ENCODE measurements around the gene PPP1R2. TPM values are rescaled to one million over a fixed set of nuclear protein-coding genes. Genes with fewer than 3 reads are reported as not detected.

The PPP1R2 gene
- total RNA-seq, 1 experiment from 2014 or later: 46.1 TPM

- intact Hi-C loops (cut with micrococcal nuclease): no loop called here
- ChIA-PET POLR2A (no interaction called here), RAD21 (ENCODE audit: low non-redundant PET in 1 of 2, low total read pairs in 2 of 2, uncharacterized antibody in 2 of 2, unreplicated experiment in 2 of 2) (no interaction called here), CTCF (no interaction called here)
- H3K4me1 ChIP-seq (ENCODE audit: control insufficient read depth in 1 of 2, insufficient read depth in 2 of 2, low read length in 2 of 2): peaks cover 4 to 18% of the 10 kb centered on the region in 2 experiments; a peak in 3 of 4 replicates
- H2AFZ ChIP-seq (ENCODE audit: low read depth, low read length, poor library complexity, severe bottlenecking): no peak overlapping the region
- H3K9me2 ChIP-seq (ENCODE audit: insufficient read depth): no peaks in the 10 kb centered on the region
- no peak overlapping the region for H3K27ac ChIP-seq (ENCODE audit: low read depth, low read length)
- DNase-seq (ENCODE audit: low read depth, low spot score) (no peak), ATAC-seq (no peak)
- H3K36me3 ChIP-seq (ENCODE audit: control insufficient read depth in 1 of 2, insufficient read depth in 2 of 2, low read length in 2 of 2): no peaks in the 10 kb centered on the region
- H4K20me1 ChIP-seq (ENCODE audit: insufficient read depth): no peaks in the 10 kb centered on the region
- H3K4me3 ChIP-seq (replicated peaks in 1 of 2; ENCODE audit: low read depth in 1 of 2, low read length in 2 of 2): no peak overlapping the region
- TF ChIP-seq POLR2AphosphoS5 (IDR thresholded peaks at IDR 0.05; ENCODE audit: low read depth, low read length) (no peak), EZH2 (IDR thresholded peaks at IDR 0.05) (no peak), ATF3 (IDR thresholded peaks at IDR 0.05) (no peak), FOSL1 (IDR thresholded peaks at IDR 0.05; ENCODE audit: low read depth) (no peak), SRF (IDR thresholded peaks at IDR 0.05; ENCODE audit: low read depth) (no peak), ZBTB33 (IDR thresholded peaks at IDR 0.05; ENCODE audit: extremely low read depth, insufficient replicate concordance, low read length) (no peak)
- H3K9ac ChIP-seq (ENCODE audit: low read length): no peak overlapping the region
- H3K4me2 ChIP-seq (ENCODE audit: low read length): no peak overlapping the region
- BruUV-seq (replicated peaks): no TSS peak
- no peaks in the 10 kb centered on the region for H3K27me3 ChIP-seq (ENCODE audit: insufficient read depth, low read length)
- no peaks in the 10 kb centered on the region for H3K9me3 ChIP-seq (ENCODE audit: control insufficient read depth in 1 of 2, insufficient read depth in 1 of 2, low read depth in 1 of 2, low read length in 2 of 2)
- no peaks in the 10 kb centered on the region for H3K79me2 ChIP-seq (ENCODE audit: insufficient read depth, low read length)
These were observed 36.2 kb upstream of the PPP1R2 start for GRCh38 chr3:195579281-195579680.

- intact Hi-C loops (cut with micrococcal nuclease): no loop called here
- TF ChIP-seq YY1 (IDR thresholded peaks at IDR 0.05; ENCODE audit: extremely low read depth, insufficient replicate concordance, low read depth, low read length) (no peak), JUND (IDR thresholded peaks at IDR 0.05) (no peak), CTCF (IDR thresholded peaks at IDR 0.05 in 2 of 3, conservative IDR thresholded peaks at IDR 0.05 in 1 of 3; ENCODE audit: borderline replicate concordance in 1 of 3, insufficient read depth in 1 of 3, low read depth in 2 of 3, low read length in 2 of 3) (no peak), ZFX (IDR thresholded peaks at IDR 0.05) (no peak), TCF7L2 (IDR thresholded peaks at IDR 0.05; ENCODE audit: borderline replicate concordance, extremely low read depth, insufficient read depth, insufficient read length) (no peak), CEBPB (IDR thresholded peaks at IDR 0.05; ENCODE audit: low read depth) (no peak), FOSL1 (IDR thresholded peaks at IDR 0.05; ENCODE audit: low read depth) (no peak)
- H3K27me3 ChIP-seq (ENCODE audit: insufficient read depth, low read length): no peaks in the 10 kb centered on the region
- H3K4me2 ChIP-seq (ENCODE audit: low read length): no peak overlapping the region
- DNase-seq (ENCODE audit: low read depth, low spot score): no peak
- H4K20me1 ChIP-seq (ENCODE audit: insufficient read depth): no peaks in the 10 kb centered on the region
- CTCF ChIA-PET: no interaction called here
- no peaks in the 10 kb centered on the region for H3K36me3 ChIP-seq (ENCODE audit: control insufficient read depth in 1 of 2, insufficient read depth in 2 of 2, low read length in 2 of 2)
- no TSS peak for BruUV-seq (replicated peaks)
- no peak overlapping the region for H2AFZ ChIP-seq (ENCODE audit: low read depth, low read length, poor library complexity, severe bottlenecking)
- no peaks in the 10 kb centered on the region for H3K9me2 ChIP-seq (ENCODE audit: insufficient read depth)
- no peaks in the 10 kb centered on the region for H3K9me3 ChIP-seq (ENCODE audit: control insufficient read depth in 1 of 2, insufficient read depth in 1 of 2, low read depth in 1 of 2, low read length in 2 of 2)
- H3K4me3 ChIP-seq (replicated peaks in 1 of 2; ENCODE audit: low read depth in 1 of 2, low read length in 2 of 2): no peak overlapping the region
- RAD21 ChIA-PET (ENCODE audit: low non-redundant PET in 1 of 2, low total read pairs in 2 of 2, uncharacterized antibody in 2 of 2, unreplicated experiment in 2 of 2): no interaction called here
- peaks cover 4 to 11% of the 10 kb centered on the region in 2 experiments; a peak in 3 of 4 replicates for H3K4me1 ChIP-seq (ENCODE audit: control insufficient read depth in 1 of 2, insufficient read depth in 2 of 2, low read length in 2 of 2)
- H3K79me2 ChIP-seq (ENCODE audit: insufficient read depth, low read length): no peaks in the 10 kb centered on the region
- POLR2A ChIA-PET: no interaction called here
- ATAC-seq: no peak
- H3K27ac ChIP-seq (ENCODE audit: low read depth, low read length): no peak overlapping the region
- H3K9ac ChIP-seq (ENCODE audit: low read length): no peak overlapping the region
These were observed 35.4 kb upstream of the PPP1R2 start for GRCh38 chr3:195578565-195578964.

All from HCT116 (cell line).